Measurements from ENCODE around the gene TSPAN7. TPM values are rescaled to one million over a fixed set of nuclear protein-coding genes. Genes with fewer than 3 reads are reported as not detected.

Gene TSPAN7
- total and polyA plus RNA-seq, 2 donors (not counting 1 experiment from before 2014, with no cell fraction given) = 0.03 TPM; not detected in 1

GRCh38 chrX:38692961-38693360 lies 131.6 kb downstream of the TSPAN7 start:
- TF ChIP-seq EZH2 (IDR thresholded peaks at IDR 0.05; ENCODE audit: low read length, missing control alignments) (no peak), CTCF (conservative IDR thresholded peaks at IDR 0.05 in 1 of 2, IDR thresholded peaks at IDR 0.05 in 1 of 2; ENCODE audit: low read depth in 1 of 2, low read length in 2 of 2) (no peak)
- no peaks in the 10 kb centered on the region for H3K36me3 ChIP-seq (ENCODE audit: control insufficient read depth, insufficient read depth, low read length)
- no peak overlapping the region for H3K27ac ChIP-seq (ENCODE audit: insufficient read depth, low read length)
- no peak overlapping the region for H3K4me2 ChIP-seq (ENCODE audit: extremely low read depth, insufficient read depth, low read length)
- H3K79me2 ChIP-seq (ENCODE audit: control insufficient read depth, insufficient read depth, low read length) = no peaks in the 10 kb centered on the region
- H4K20me1 ChIP-seq (ENCODE audit: control insufficient read depth, extremely low read depth, insufficient read depth, low read length) = no peaks in the 10 kb centered on the region
- no peak overlapping the region for H3K9ac ChIP-seq (ENCODE audit: insufficient read depth, low read length)
- no peak for DNase-seq (ENCODE audit: low read depth in 2 of 2)
- H3K4me1 ChIP-seq (ENCODE audit: control insufficient read depth, extremely low read depth, insufficient read depth, low read length) = no peaks in the 10 kb centered on the region
- H3K9me3 ChIP-seq (ENCODE audit: control insufficient read depth, insufficient read depth, low read depth, low read length) = no peaks in the 10 kb centered on the region
- no peaks in the 10 kb centered on the region for H3K27me3 ChIP-seq (ENCODE audit: control insufficient read depth, insufficient read depth, low read length)
- no peak overlapping the region for H2AFZ ChIP-seq (ENCODE audit: low read length)
- H3K4me3 ChIP-seq (replicated peaks in 1 of 4; ENCODE audit: control extremely low read depth in 1 of 4, insufficient read depth in 1 of 4, low read depth in 3 of 4, low read length in 4 of 4) = no peak overlapping the region

GRCh38 chrX:38694394-38694793 lies 133.1 kb downstream of the TSPAN7 start:
- H3K4me2 ChIP-seq (ENCODE audit: extremely low read depth, insufficient read depth, low read length) = no peak overlapping the region
- no peak overlapping the region for H3K27ac ChIP-seq (ENCODE audit: insufficient read depth, low read length)
- H3K4me3 ChIP-seq (replicated peaks in 1 of 4; ENCODE audit: control extremely low read depth in 1 of 4, insufficient read depth in 1 of 4, low read depth in 3 of 4, low read length in 4 of 4) = no peak overlapping the region
- no peaks in the 10 kb centered on the region for H3K4me1 ChIP-seq (ENCODE audit: control insufficient read depth, extremely low read depth, insufficient read depth, low read length)
- no peak for TF ChIP-seq CTCF (conservative IDR thresholded peaks at IDR 0.05 in 1 of 2, IDR thresholded peaks at IDR 0.05 in 1 of 2; ENCODE audit: low read depth in 1 of 2, low read length in 2 of 2)
- TF ChIP-seq EZH2 (IDR thresholded peaks at IDR 0.05; ENCODE audit: low read length, missing control alignments) = no peak
- no peaks in the 10 kb centered on the region for H3K79me2 ChIP-seq (ENCODE audit: control insufficient read depth, insufficient read depth, low read length)
- H3K9me3 ChIP-seq (ENCODE audit: control insufficient read depth, insufficient read depth, low read depth, low read length) = no peaks in the 10 kb centered on the region
- H4K20me1 ChIP-seq (ENCODE audit: control insufficient read depth, extremely low read depth, insufficient read depth, low read length) = no peaks in the 10 kb centered on the region
- H2AFZ ChIP-seq (ENCODE audit: low read length) = no peak overlapping the region
- DNase-seq (ENCODE audit: low read depth in 2 of 2) = peak; percentile 13 to 20
- H3K36me3 ChIP-seq (ENCODE audit: control insufficient read depth, insufficient read depth, low read length) = no peaks in the 10 kb centered on the region
- H3K9ac ChIP-seq (ENCODE audit: insufficient read depth, low read length) = no peak overlapping the region
- no peaks in the 10 kb centered on the region for H3K27me3 ChIP-seq (ENCODE audit: control insufficient read depth, insufficient read depth, low read length)

GRCh38 chrX:38697461-38697860 lies 136.1 kb downstream of the TSPAN7 start:
- Histone ChIP-seq H3K9me3 (ENCODE audit: control insufficient read depth, insufficient read depth, low read depth, low read length) (no peaks in the 10 kb centered on the region), H3K4me1 (ENCODE audit: control insufficient read depth, extremely low read depth, insufficient read depth, low read length) (no peaks in the 10 kb centered on the region), H4K20me1 (ENCODE audit: control insufficient read depth, extremely low read depth, insufficient read depth, low read length) (no peaks in the 10 kb centered on the region), H3K4me3 (replicated peaks in 1 of 4; ENCODE audit: control extremely low read depth in 1 of 4, insufficient read depth in 1 of 4, low read depth in 3 of 4, low read length in 4 of 4) (no peak overlapping the region), H3K4me2 (ENCODE audit: extremely low read depth, insufficient read depth, low read length) (no peak overlapping the region), H3K27me3 (ENCODE audit: control insufficient read depth, insufficient read depth, low read length) (no peaks in the 10 kb centered on the region), H2AFZ (ENCODE audit: low read length) (no peak overlapping the region), H3K27ac (ENCODE audit: insufficient read depth, low read length) (no peak overlapping the region), H3K79me2 (ENCODE audit: control insufficient read depth, insufficient read depth, low read length) (no peaks in the 10 kb centered on the region), H3K36me3 (ENCODE audit: control insufficient read depth, insufficient read depth, low read length) (no peaks in the 10 kb centered on the region), H3K9ac (ENCODE audit: insufficient read depth, low read length) (no peak overlapping the region)
- TF ChIP-seq CTCF (conservative IDR thresholded peaks at IDR 0.05 in 1 of 2, IDR thresholded peaks at IDR 0.05 in 1 of 2; ENCODE audit: low read depth in 1 of 2, low read length in 2 of 2) (no peak), EZH2 (IDR thresholded peaks at IDR 0.05; ENCODE audit: low read length, missing control alignments) (no peak)
- DNase-seq (ENCODE audit: low read depth in 2 of 2) = no peak
